Loucy (cell line): ENCODE data around the gene NMUR1.

Source experiments
- EZH2phosphoT487 ChIP-seq: fragments of 200-600 bp; IDR thresholded peaks from 2 replicates; pipeline ENCODE4 v1.6.1; 2018; ENCODE audit warnings: antibody characterized with exemption, mild to moderate bottlenecking, moderate library complexity, borderline replicate concordance
- TF ChIP-seq, protein P1 (sequence below): fragments of 200-600 bp; sonication (generic); conservative IDR thresholded peaks from 2 replicates; pipeline ENCODE4 v1.5.1; 2014; ENCODE audit warnings: mild to moderate bottlenecking, antibody characterized with exemption, low read length

DNA sequence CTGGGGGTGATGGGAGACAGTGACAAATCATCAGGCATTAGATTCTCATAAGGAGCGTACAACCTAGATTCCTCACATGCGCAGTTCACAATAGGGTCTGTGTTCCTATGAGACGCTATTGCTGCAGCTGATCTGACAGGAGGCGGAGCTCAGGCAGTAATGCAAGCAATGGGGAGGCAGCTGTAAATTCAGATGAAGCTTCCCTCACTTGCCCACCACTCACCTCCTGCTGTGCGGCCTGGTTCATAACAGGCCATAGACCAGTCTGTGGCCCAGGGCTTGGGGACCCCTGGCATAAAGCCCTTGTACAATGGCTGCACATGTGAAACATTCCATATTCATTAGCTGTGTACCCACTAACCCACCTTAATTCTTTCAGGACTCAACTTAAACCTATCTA, 18.0 kb downstream of the NMUR1 start:
- TF ChIP-seq, protein P1, sequence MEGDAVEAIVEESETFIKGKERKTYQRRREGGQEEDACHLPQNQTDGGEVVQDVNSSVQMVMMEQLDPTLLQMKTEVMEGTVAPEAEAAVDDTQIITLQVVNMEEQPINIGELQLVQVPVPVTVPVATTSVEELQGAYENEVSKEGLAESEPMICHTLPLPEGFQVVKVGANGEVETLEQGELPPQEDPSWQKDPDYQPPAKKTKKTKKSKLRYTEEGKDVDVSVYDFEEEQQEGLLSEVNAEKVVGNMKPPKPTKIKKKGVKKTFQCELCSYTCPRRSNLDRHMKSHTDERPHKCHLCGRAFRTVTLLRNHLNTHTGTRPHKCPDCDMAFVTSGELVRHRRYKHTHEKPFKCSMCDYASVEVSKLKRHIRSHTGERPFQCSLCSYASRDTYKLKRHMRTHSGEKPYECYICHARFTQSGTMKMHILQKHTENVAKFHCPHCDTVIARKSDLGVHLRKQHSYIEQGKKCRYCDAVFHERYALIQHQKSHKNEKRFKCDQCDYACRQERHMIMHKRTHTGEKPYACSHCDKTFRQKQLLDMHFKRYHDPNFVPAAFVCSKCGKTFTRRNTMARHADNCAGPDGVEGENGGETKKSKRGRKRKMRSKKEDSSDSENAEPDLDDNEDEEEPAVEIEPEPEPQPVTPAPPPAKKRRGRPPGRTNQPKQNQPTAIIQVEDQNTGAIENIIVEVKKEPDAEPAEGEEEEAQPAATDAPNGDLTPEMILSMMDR, result no peak
- no peak for TF ChIP-seq EZH2phosphoT487
